Sigmoid colon (tissue), 4 donors: ENCODE measurements around the gene GSC2.

Experiments used
- EP300 ChIP-seq, 4 donors: sonication (generic); formaldehyde crosslinking; IDR thresholded peaks; one replicate each; pipeline ENCODE4 v1.6.1; 2017; ENCODE audit warnings: antibody characterized with exemption in 4 of 4
- POLR2A ChIP-seq, 2 donors: fragments of 450-650 bp; IDR thresholded peaks; one replicate each; pipeline ENCODE4 v1.6.1; 2016; ENCODE audit warnings: antibody characterized with exemption in 2 of 2, mild to moderate bottlenecking in 2 of 2, moderate library complexity in 2 of 2
- POLR2AphosphoS5 ChIP-seq, 4 donors: sonication (generic); formaldehyde crosslinking; IDR thresholded peaks; one replicate each; pipeline ENCODE4 v1.6.1; 2017; ENCODE audit warnings: antibody characterized with exemption in 4 of 4
- TF ChIP-seq, protein P1 (sequence below), 4 experiments: fragments of 450-650 bp in 3 of 4; fragments of 200-600 bp in 1 of 4; IDR thresholded peaks; one replicate each; pipeline ENCODE4 v1.5.1; 2016 to 2019; ENCODE audit warnings: antibody characterized with exemption in 4 of 4, mild to moderate bottlenecking in 3 of 4, moderate library complexity in 2 of 4

DNA sequence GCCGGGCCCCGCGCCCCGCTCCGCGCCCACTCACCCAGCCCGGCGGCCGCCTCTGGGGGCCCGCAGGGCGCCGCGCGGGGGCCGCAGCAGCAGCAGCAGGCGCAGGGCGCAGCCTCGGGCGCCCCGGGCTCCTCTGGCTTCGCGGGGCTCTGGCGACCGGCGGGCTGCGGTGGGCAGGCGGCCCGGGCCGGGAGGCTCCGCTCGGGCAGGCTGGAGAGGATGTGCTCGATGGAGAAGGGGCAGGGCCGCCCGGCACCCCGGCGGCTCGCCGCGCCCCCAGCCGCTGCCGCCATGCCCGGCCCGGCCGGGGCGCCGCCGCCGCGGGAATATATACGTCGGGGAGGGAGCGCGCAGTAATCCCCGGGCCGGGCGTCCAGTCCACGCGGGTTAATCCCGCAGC is at the start of gene GSC2:
- TF ChIP-seq, protein P1, sequence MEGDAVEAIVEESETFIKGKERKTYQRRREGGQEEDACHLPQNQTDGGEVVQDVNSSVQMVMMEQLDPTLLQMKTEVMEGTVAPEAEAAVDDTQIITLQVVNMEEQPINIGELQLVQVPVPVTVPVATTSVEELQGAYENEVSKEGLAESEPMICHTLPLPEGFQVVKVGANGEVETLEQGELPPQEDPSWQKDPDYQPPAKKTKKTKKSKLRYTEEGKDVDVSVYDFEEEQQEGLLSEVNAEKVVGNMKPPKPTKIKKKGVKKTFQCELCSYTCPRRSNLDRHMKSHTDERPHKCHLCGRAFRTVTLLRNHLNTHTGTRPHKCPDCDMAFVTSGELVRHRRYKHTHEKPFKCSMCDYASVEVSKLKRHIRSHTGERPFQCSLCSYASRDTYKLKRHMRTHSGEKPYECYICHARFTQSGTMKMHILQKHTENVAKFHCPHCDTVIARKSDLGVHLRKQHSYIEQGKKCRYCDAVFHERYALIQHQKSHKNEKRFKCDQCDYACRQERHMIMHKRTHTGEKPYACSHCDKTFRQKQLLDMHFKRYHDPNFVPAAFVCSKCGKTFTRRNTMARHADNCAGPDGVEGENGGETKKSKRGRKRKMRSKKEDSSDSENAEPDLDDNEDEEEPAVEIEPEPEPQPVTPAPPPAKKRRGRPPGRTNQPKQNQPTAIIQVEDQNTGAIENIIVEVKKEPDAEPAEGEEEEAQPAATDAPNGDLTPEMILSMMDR (IDR thresholded peaks at IDR 0.05), result no peak
- no peak for TF ChIP-seq POLR2AphosphoS5 (IDR thresholded peaks at IDR 0.05)
- no peak for TF ChIP-seq POLR2A (IDR thresholded peaks at IDR 0.05)
- TF ChIP-seq EP300 (IDR thresholded peaks at IDR 0.05), result no peak
